Activated T-cell treated with anti-CD3 and anti-CD28 coated beads, Interleukin-2, amount 50 U/mL, for 48 hours (primary cell): Measurements from ENCODE around the gene BUD13.
"Not testable (repeated sequence)": the region's sequence is repeated elsewhere in the genome, so short reads cannot be mapped to it uniquely, and the experiment has no call there.

Experiments used
- DNase-seq, 2 experiments: peaks; one replicate each; pipeline ENCODE4 v3.0.0-alpha.2; 2020

Gene BUD13

GRCh38 chr11:116772443-116773202 is at the start of gene BUD13:
TSS of gene BUD13 (minus strand) at chr11:116772987. CDS start at chr11:116772964, 23 bp downstream.
- DNase-seq = peak; percentile 95 to 97

- no peak for DNase-seq
Measured at GRCh38 chr11:116822575-116822974, 49.8 kb upstream of the BUD13 start.

GRCh38 chr11:116821050-116821918 is 48.5 kb upstream of the BUD13 start:
- no peak for DNase-seq

GRCh38 chr11:116819049-116819448 is 46.3 kb upstream of the BUD13 start:
- DNase-seq = no peak

- DNase-seq = no peak
Measured at GRCh38 chr11:116814502-116814901, 41.7 kb upstream of the BUD13 start.

GRCh38 chr11:116813781-116814471 is 41.1 kb upstream of the BUD13 start:
- no peak for DNase-seq

GRCh38 chr11:116813170-116813569 is 40.4 kb upstream of the BUD13 start:
- no peak for DNase-seq

- DNase-seq = no peak
Measured at GRCh38 chr11:116812109-116812508, 39.3 kb upstream of the BUD13 start.

GRCh38 chr11:116811194-116811593 is 38.4 kb upstream of the BUD13 start:
- no peak for DNase-seq

- DNase-seq = no peak
Measured at GRCh38 chr11:116808262-116809175, 35.7 kb upstream of the BUD13 start.

GRCh38 chr11:116807601-116808261 is 34.9 kb upstream of the BUD13 start:
- DNase-seq = no peak

GRCh38 chr11:116804001-116804400 is 31.2 kb upstream of the BUD13 start:
- DNase-seq = no peak

- DNase-seq = not testable (repeated sequence)
Measured at GRCh38 chr11:116801662-116802061, 28.9 kb upstream of the BUD13 start.

GRCh38 chr11:116800610-116801009 is 27.8 kb upstream of the BUD13 start:
- no peak for DNase-seq

GRCh38 chr11:116798368-116798767 is 25.6 kb upstream of the BUD13 start:
- no peak for DNase-seq

GRCh38 chr11:116797816-116798215 is 25.0 kb upstream of the BUD13 start:
- no peak for DNase-seq

- no peak for DNase-seq
Measured at GRCh38 chr11:116796548-116796947, 23.8 kb upstream of the BUD13 start.

GRCh38 chr11:116794851-116795250 is 22.1 kb upstream of the BUD13 start:
- DNase-seq = no peak

- DNase-seq = no peak
Measured at GRCh38 chr11:116793772-116794097, 20.9 kb upstream of the BUD13 start.

GRCh38 chr11:116792869-116793771 is 20.3 kb upstream of the BUD13 start:
- DNase-seq = no peak
